Cardiac muscle cell (in vitro differentiated cells and primary cell): ENCODE data around the gene ITPRID1. TPM values are rescaled to one million over a fixed set of nuclear protein-coding genes. Genes with fewer than 3 reads are reported as not detected.
"Not testable (repeated sequence)": the region's sequence is repeated elsewhere in the genome, so short reads cannot be mapped to it uniquely, and the experiment has no call there.

Experiments
- DNase-seq, 2 donors: peaks; one replicate each; pipeline versions ENCODE4 v3.0.0 to v3.0.0-alpha.2; 2010 to 2017; ENCODE audit warnings: low read depth in 1 of 2, low spot score in 1 of 2
- H3K27ac ChIP-seq: fragments of 200-600 bp; sonication (generic); 2 replicates; pipeline ENCODE4 v1.5.1; 2016
- H3K27me3 ChIP-seq: fragments of 200-600 bp; sonication (generic); 2 replicates; pipeline ENCODE4 v1.6.0; 2016; ENCODE audit warnings: control low read depth
- H3K36me3 ChIP-seq: fragments of 200-600 bp; sonication (generic); 2 replicates; pipeline ENCODE4 v1.5.1; 2016; ENCODE audit warnings: control low read depth
- H3K4me1 ChIP-seq: fragments of 200-600 bp; sonication (generic); 2 replicates; pipeline ENCODE4 v1.8.1; 2017; ENCODE audit warnings: low read depth, mild to moderate bottlenecking, mixed run types
- H3K4me3 ChIP-seq: fragments of 200-600 bp; sonication (generic); 2 replicates; pipeline ENCODE4 v1.5.1; 2016; ENCODE audit warnings: mild to moderate bottlenecking
- H3K9me3 ChIP-seq: fragments of 200-600 bp; sonication (generic); 2 replicates; pipeline ENCODE4 v1.5.1; 2017; ENCODE audit warnings: low read depth, mild to moderate bottlenecking, control low read depth
- CTCF ChIP-seq: IDR thresholded peaks from 2 replicates; pipeline ENCODE4 v1.5.1; 2012; ENCODE audit warnings: low read depth, mild to moderate bottlenecking, low read length
- polyA plus RNA-seq: library from polyadenylated mRNA; unstranded; fragments of >200 nt; fragmentation: Nextera tagmentation; extraction: Ambion mirVana; gene quantifications from 2 replicates; pipeline ENCODE4 v1.2.1, GENCODE V29; 2016
- total RNA-seq: library from RNA; depleted of rRNA; stranded (reverse); fragments of >200 nt; gene quantifications from 2 replicates; pipeline ENCODE4 v1.2.3, GENCODE V29; 2016

ITPRID1 gene
- not detected in 2 replicates for total RNA-seq
- polyA plus RNA-seq: not detected in 2 replicates

GRCh38 chr7:31513790-31514189 is at the start of gene ITPRID1:
Gene ITPRID1 (plus strand): TSS chr7:31514090. CDS start chr7:31553025, 38,935 bp downstream.
- H3K9me3 ChIP-seq: no peaks in the 10 kb centered on the region
- no peak within 1 kb of the TSS for H3K27ac ChIP-seq
- H3K4me1 ChIP-seq: no peaks in the 10 kb centered on the region
- no peak for DNase-seq
- TF ChIP-seq CTCF: no peak
- no peaks in the 10 kb centered on the region for H3K36me3 ChIP-seq
- H3K27me3 ChIP-seq: no peaks in the 10 kb centered on the region
- no peak within 1 kb of the TSS for H3K4me3 ChIP-seq

GRCh38 chr7:31464601-31465000 is 49.3 kb upstream of the ITPRID1 start:
- H3K27me3 ChIP-seq: no peaks in the 10 kb centered on the region
- no peaks in the 10 kb centered on the region for H3K36me3 ChIP-seq
- no peak for TF ChIP-seq CTCF
- DNase-seq: no peak
- no peaks in the 10 kb centered on the region for H3K4me1 ChIP-seq
- H3K4me3 ChIP-seq: no peak overlapping the region
- no peak overlapping the region for H3K27ac ChIP-seq
- H3K9me3 ChIP-seq: no peaks in the 10 kb centered on the region

- Histone ChIP-seq H3K4me1 (no peaks in the 10 kb centered on the region), H3K9me3 (no peaks in the 10 kb centered on the region), H3K4me3 (no peak overlapping the region), H3K27me3 (no peaks in the 10 kb centered on the region), H3K27ac (no peak overlapping the region), H3K36me3 (no peaks in the 10 kb centered on the region)
- TF ChIP-seq CTCF: no peak
- DNase-seq: no peak
These were observed 48.6 kb upstream of the ITPRID1 start for GRCh38 chr7:31465285-31465684.

- TF ChIP-seq CTCF: no peak
- no peak overlapping the region for H3K27ac ChIP-seq
- H3K4me3 ChIP-seq: no peak overlapping the region
- H3K27me3 ChIP-seq: no peaks in the 10 kb centered on the region
- no peaks in the 10 kb centered on the region for H3K36me3 ChIP-seq
- no peaks in the 10 kb centered on the region for H3K9me3 ChIP-seq
- no peaks in the 10 kb centered on the region for H3K4me1 ChIP-seq
- no peak for DNase-seq
These were observed 47.9 kb upstream of the ITPRID1 start for GRCh38 chr7:31466036-31466435.

GRCh38 chr7:31470883-31471282 is 43.0 kb upstream of the ITPRID1 start:
- H3K36me3 ChIP-seq, DNase-seq, H3K9me3 ChIP-seq, H3K4me1 ChIP-seq, H3K27ac ChIP-seq, H3K27me3 ChIP-seq, H3K4me3 ChIP-seq: not testable (repeated sequence)

GRCh38 chr7:31475368-31475767 is 38.5 kb upstream of the ITPRID1 start:
- Histone ChIP-seq H3K27ac (no peak overlapping the region), H3K4me1 (no peaks in the 10 kb centered on the region), H3K27me3 (no peaks in the 10 kb centered on the region), H3K9me3 (no peaks in the 10 kb centered on the region), H3K4me3 (no peak overlapping the region), H3K36me3 (no peaks in the 10 kb centered on the region)
- no peak for TF ChIP-seq CTCF
- DNase-seq: no peak
